ENCODE data around the gene MAP3K6. TPM values are rescaled to one million over a fixed set of nuclear protein-coding genes. Genes with fewer than 3 reads are reported as not detected.

The MAP3K6 gene
- total RNA-seq, 1 donor from 2014 or later: 149 TPM

GRCh38 chr1:27335506-27336422 lies 31.0 kb downstream of the MAP3K6 start:
- Histone ChIP-seq H3K27me3 (no peaks in the 10 kb centered on the region), H3K27ac (no peak overlapping the region), H3K9me3 (no peaks in the 10 kb centered on the region), H3K36me3 (peaks cover 0 to 51% of the 10 kb centered on the region in 2 donors), H3K4me3 (no peak overlapping the region), H3K4me1 (peaks cover 2% of the 10 kb centered on the region)
- no peak for DNase-seq (ENCODE audit: extremely low spot score in 2 of 2)
- intact Hi-C loops (cut with DNase I): no loop called here
- TF ChIP-seq POLR2AphosphoS5 (IDR thresholded peaks at IDR 0.05; ENCODE audit: insufficient read depth in 1 of 2, low read depth in 1 of 2) (no peak), POLR2A (IDR thresholded peaks at IDR 0.05) (no peak)
- TF ChIP-seq, protein P1, sequence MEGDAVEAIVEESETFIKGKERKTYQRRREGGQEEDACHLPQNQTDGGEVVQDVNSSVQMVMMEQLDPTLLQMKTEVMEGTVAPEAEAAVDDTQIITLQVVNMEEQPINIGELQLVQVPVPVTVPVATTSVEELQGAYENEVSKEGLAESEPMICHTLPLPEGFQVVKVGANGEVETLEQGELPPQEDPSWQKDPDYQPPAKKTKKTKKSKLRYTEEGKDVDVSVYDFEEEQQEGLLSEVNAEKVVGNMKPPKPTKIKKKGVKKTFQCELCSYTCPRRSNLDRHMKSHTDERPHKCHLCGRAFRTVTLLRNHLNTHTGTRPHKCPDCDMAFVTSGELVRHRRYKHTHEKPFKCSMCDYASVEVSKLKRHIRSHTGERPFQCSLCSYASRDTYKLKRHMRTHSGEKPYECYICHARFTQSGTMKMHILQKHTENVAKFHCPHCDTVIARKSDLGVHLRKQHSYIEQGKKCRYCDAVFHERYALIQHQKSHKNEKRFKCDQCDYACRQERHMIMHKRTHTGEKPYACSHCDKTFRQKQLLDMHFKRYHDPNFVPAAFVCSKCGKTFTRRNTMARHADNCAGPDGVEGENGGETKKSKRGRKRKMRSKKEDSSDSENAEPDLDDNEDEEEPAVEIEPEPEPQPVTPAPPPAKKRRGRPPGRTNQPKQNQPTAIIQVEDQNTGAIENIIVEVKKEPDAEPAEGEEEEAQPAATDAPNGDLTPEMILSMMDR (IDR thresholded peaks at IDR 0.05): no peak

DNA sequence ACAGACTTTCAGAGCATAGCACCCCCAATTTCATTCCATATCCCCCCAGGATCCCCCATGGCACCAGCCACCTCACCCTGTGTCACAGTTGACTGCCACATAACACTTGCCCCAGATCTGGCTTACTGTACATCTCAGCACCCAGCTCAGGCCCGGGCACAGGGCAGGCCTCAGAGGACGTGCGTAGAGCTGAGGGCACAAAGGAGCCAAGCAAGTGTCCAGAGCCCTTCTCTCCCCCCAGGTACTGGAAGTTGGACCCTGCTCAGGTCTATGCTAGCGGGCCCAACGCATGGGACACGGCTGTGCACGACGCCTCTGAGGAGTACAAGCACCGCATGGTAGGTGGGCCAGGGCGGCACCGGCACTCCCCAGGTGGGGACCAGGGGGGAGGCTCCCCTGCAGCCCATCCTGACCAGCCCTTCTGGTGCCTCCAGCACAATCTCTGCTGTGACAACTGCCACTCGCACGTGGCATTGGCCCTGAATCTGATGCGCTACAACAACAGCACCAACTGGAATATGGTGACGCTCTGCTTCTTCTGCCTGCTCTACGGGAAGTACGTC lies 33.0 kb downstream of the MAP3K6 start:
- Histone ChIP-seq H3K4me3 (no peak overlapping the region), H3K36me3 (peaks cover 0 to 51% of the 10 kb centered on the region in 2 donors), H3K9me3 (no peaks in the 10 kb centered on the region), H3K27ac (no peak overlapping the region), H3K4me1 (no peaks in the 10 kb centered on the region), H3K27me3 (no peaks in the 10 kb centered on the region)
- intact Hi-C loops (cut with DNase I): no loop called here
- no peak for DNase-seq (ENCODE audit: extremely low spot score in 2 of 2)
- no peak for TF ChIP-seq POLR2A (IDR thresholded peaks at IDR 0.05)
- TF ChIP-seq, protein P1 (IDR thresholded peaks at IDR 0.05): no peak
- TF ChIP-seq POLR2AphosphoS5 (IDR thresholded peaks at IDR 0.05; ENCODE audit: insufficient read depth in 1 of 2, low read depth in 1 of 2): no peak

DNA sequence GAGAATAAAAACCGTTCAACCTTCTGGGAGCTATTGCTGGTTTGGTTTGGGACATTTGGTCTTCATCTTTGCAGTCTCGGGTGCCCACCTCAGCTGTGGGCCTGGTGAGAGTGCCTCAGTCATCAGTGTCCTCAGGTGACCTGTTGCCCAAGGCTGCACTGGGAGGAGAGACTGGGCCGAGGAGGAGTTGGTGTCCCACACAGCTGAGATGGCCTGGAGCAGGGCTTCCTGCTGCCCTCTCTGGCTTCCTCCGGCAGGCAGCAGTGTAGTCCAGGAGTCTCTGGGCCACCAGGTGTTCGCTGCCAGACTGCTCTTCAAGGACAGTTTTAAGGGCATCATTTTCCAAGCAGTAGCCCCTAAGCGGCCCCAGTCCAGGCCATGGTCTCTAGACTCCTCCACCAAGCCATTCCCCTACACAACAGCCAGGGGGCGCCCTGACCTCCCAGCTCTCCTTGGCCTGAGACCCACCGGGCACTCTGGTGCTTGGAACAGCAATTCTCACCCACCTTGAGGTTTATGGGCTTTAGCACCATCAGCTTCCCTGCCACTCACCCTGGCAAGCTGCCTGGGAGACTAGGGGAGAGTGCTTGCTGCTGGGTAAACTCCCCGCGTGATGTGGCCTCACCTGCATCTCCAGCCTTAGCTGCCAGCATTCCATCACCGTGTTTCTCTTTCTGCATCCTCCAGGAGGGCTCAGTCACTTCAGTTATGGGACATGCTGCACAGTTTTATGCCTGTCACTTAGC lies 34.1 kb downstream of the MAP3K6 start:
- no peak for DNase-seq (ENCODE audit: extremely low spot score in 2 of 2)
- intact Hi-C loops (cut with DNase I): no loop called here
- peaks cover 0 to 59% of the 10 kb centered on the region in 2 donors for H3K36me3 ChIP-seq
- peaks cover 2% of the 10 kb centered on the region for H3K4me1 ChIP-seq
- no peak overlapping the region for H3K4me3 ChIP-seq
- no peaks in the 10 kb centered on the region for H3K27me3 ChIP-seq
- TF ChIP-seq POLR2AphosphoS5 (IDR thresholded peaks at IDR 0.05; ENCODE audit: insufficient read depth in 1 of 2, low read depth in 1 of 2) (no peak), POLR2A (IDR thresholded peaks at IDR 0.05) (no peak)
- TF ChIP-seq, protein P1 (IDR thresholded peaks at IDR 0.05): peak; percentile 68 to 76 (median 73)
- H3K9me3 ChIP-seq: no peaks in the 10 kb centered on the region
- no peak overlapping the region for H3K27ac ChIP-seq

DNA sequence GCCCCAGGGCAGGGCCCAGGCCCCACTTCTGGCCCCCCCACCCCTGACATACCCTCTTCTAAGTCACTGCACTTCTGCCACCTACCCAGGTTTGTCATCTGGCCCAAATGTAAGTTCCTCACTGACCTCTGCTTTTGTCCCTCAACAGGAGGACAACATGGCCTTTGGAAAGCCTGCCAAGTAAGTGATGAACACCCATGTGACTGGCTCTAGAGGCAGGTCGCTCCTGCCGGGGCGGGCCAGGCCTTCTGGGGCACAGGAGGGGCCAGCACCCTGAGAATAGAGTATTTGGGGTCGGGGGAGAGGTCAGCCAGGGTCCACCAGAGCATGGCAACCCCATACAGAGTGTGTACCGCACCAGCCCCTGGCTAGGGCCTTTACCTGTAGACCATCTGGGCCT lies 34.8 kb downstream of the MAP3K6 start:
- Histone ChIP-seq H3K27ac (no peak overlapping the region), H3K4me3 (no peak overlapping the region), H3K27me3 (no peaks in the 10 kb centered on the region), H3K4me1 (peaks cover 10% of the 10 kb centered on the region), H3K36me3 (peaks cover 0 to 56% of the 10 kb centered on the region in 2 donors), H3K9me3 (no peaks in the 10 kb centered on the region)
- no peak for DNase-seq (ENCODE audit: extremely low spot score in 2 of 2)
- no peak for TF ChIP-seq POLR2AphosphoS5 (IDR thresholded peaks at IDR 0.05; ENCODE audit: insufficient read depth in 1 of 2, low read depth in 1 of 2)
- TF ChIP-seq, protein P1 (IDR thresholded peaks at IDR 0.05): no peak
- no peak for TF ChIP-seq POLR2A (IDR thresholded peaks at IDR 0.05)
- intact Hi-C loops (cut with DNase I): no loop called here

Data from vagina (tissue), 2 donors.